CD4-positive, alpha-beta memory T cell (primary cell): ENCODE results near the gene OTOS. TPM values are rescaled to one million over a fixed set of nuclear protein-coding genes. Genes with fewer than 3 reads are reported as not detected.

Experiments
- CTCF ChIA-PET: fragments of 350-600 bp; sonication (Branson Sonifier 250); formaldehyde crosslinking; loops from one replicate; lab custom pipeline; 2021; ENCODE audit warnings: inconsistent platforms; ENCODE audit not compliant: partially characterized antibody; lab: Charles Lee
- POLR2A ChIA-PET: fragments of 350-600 bp; sonication (Branson Sonifier 250); formaldehyde crosslinking; loops from one replicate; lab custom pipeline; 2021; ENCODE audit not compliant: partially characterized antibody; lab: Charles Lee
- DNase-seq, 5 donors: peaks; one replicate each; pipeline versions ENCODE4 v3.0.0 to v3.0.0-alpha.2; 2020 to 2022; ENCODE audit warnings: mixed read lengths in 1 of 5
- H3K27ac ChIP-seq: one replicate; pipeline ENCODE4 v1.7.0; 2013; ENCODE audit warnings: low read depth, low read length
- H3K27me3 ChIP-seq: 2 replicates; pipeline ENCODE4 v1.7.0; 2013; ENCODE audit warnings: mild to moderate bottlenecking, low read length, moderate library complexity; ENCODE audit not compliant: insufficient read depth
- H3K36me3 ChIP-seq: 2 replicates; pipeline ENCODE4 v1.7.0; 2013; ENCODE audit warnings: mild to moderate bottlenecking, low read length, moderate library complexity; ENCODE audit not compliant: insufficient read depth
- H3K4me1 ChIP-seq: 2 replicates; pipeline ENCODE4 v1.7.0; 2013; ENCODE audit warnings: mild to moderate bottlenecking, low read length, moderate library complexity; ENCODE audit not compliant: insufficient read depth
- H3K4me3 ChIP-seq, 2 donors: one replicate each; pipeline ENCODE4 v1.7.0; 2013; ENCODE audit warnings: low read length in 2 of 2, mild to moderate bottlenecking in 1 of 2
- H3K9me3 ChIP-seq, 2 donors: one replicate each; pipeline ENCODE4 v1.7.0; 2013; ENCODE audit warnings: low read length in 2 of 2, control low read depth in 1 of 2; ENCODE audit not compliant: control insufficient read depth in 1 of 2
- H3K27ac Mint-ChIP-seq, 7 donors: one replicate each; pipeline ENCODE4 v1.8.0; 2020 to 2021; ENCODE audit warnings: mixed read lengths in 7 of 7, mild to moderate bottlenecking in 6 of 7, inconsistent platforms in 3 of 7, moderate library complexity in 3 of 7
- H3K27me3 Mint-ChIP-seq, 2 donors: one replicate each; pipeline ENCODE4 v1.8.0; 2020 to 2021; ENCODE audit warnings: mixed read lengths in 2 of 2
- H3K36me3 Mint-ChIP-seq, 2 donors: one replicate each; pipeline ENCODE4 v1.8.0; 2020 to 2021; ENCODE audit warnings: mixed read lengths in 2 of 2, inconsistent platforms in 1 of 2, mild to moderate bottlenecking in 1 of 2
- H3K4me1 Mint-ChIP-seq, 4 donors: one replicate each; pipeline ENCODE4 v1.8.0; 2020 to 2021; ENCODE audit warnings: mixed read lengths in 4 of 4, mild to moderate bottlenecking in 1 of 4
- H3K4me3 Mint-ChIP-seq, 8 donors: one replicate each; pipeline ENCODE4 v1.8.0; 2020 to 2021; ENCODE audit warnings: mixed read lengths in 8 of 8, mild to moderate bottlenecking in 7 of 8, moderate library complexity in 6 of 8, inconsistent platforms in 3 of 8
- H3K9me3 Mint-ChIP-seq, 8 donors: one replicate each; pipeline ENCODE4 v1.8.0; 2020 to 2021; ENCODE audit warnings: mixed read lengths in 8 of 8, mild to moderate bottlenecking in 5 of 8, inconsistent platforms in 3 of 8, moderate library complexity in 1 of 8
- intact Hi-C: fragments of 100-400 bp; cut with micrococcal nuclease; formaldehyde crosslinking; loops from one replicate; pipeline ENCODE4 v1.15.1; 2023
- polyA plus RNA-seq, 2 donors: library from polyadenylated mRNA; unstranded; fragments of 300-500 nt; fragmentation: Illumina TruSeq; gene quantifications; one replicate each; pipeline ENCODE4 v1.2.3, GENCODE V29; 2021
- total RNA-seq, 2 experiments: library from RNA; stranded (reverse); gene quantifications; one replicate each; pipeline ENCODE4 v1.2.3, GENCODE V29; 2021

The OTOS gene
- total and polyA plus RNA-seq, 4 experiments from 2014 or later = not detected

DNA sequence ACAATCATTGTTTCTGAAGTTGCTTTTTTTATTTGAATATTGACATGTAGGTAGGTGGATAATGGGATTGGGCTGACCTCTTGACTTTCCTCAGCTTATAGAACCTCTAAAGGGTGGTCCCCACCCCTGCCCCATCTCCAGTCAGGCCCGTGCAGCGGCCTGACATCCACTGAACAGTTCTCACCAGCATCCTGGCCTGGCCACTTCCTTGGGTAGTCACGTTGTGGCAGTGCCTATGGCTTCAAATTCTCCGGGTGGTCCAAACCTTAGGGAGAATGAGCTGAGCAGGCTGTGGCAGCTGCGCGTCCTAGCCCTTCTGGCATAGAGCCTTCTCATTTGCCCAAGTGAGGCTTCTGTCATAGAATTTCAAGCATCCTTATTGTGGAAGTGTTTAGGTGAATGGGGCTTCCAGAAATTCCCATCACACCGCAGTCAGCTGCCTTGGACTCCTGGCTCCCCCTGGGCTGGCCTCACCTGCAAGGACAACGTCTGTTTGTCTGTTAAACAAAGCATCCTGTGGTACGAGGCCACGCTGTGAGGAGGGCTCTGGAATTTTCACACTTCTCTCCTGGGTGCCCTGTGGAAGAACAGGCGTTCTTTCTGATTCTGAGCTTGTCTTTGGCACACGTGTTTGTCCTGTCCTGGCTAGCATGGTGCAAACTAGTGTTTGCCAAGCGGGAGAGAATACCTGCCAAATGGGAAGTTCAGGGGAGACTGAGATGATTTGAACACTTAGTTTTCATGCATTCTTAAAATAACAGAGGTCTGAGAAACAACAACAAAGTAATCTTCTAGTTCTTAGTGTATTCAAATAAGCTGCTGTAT, 31.8 kb upstream of the OTOS start:
- POLR2A ChIA-PET = no interaction called here
- no peaks in the 10 kb centered on the region for H3K9me3 ChIP-seq
- Mint-ChIP-seq H3K36me3 (no peaks in the 10 kb centered on the region), H3K27me3 (peaks cover 17 to 18% of the 10 kb centered on the region in 2 donors), H3K4me3 (no peak overlapping the region), H3K9me3 (peaks cover 0 to 2% (median 0%) of the 10 kb centered on the region in 8 donors), H3K27ac (no peak overlapping the region), H3K4me1 (no peaks in the 10 kb centered on the region)
- CTCF ChIA-PET = no interaction called here
- H3K27me3 ChIP-seq = no peaks in the 10 kb centered on the region
- no peak overlapping the region for H3K27ac ChIP-seq
- intact Hi-C loops = no loop called here
- H3K4me3 ChIP-seq = no peak overlapping the region
- DNase-seq = no peak
- H3K4me1 ChIP-seq = no peaks in the 10 kb centered on the region
- no peaks in the 10 kb centered on the region for H3K36me3 ChIP-seq

DNA sequence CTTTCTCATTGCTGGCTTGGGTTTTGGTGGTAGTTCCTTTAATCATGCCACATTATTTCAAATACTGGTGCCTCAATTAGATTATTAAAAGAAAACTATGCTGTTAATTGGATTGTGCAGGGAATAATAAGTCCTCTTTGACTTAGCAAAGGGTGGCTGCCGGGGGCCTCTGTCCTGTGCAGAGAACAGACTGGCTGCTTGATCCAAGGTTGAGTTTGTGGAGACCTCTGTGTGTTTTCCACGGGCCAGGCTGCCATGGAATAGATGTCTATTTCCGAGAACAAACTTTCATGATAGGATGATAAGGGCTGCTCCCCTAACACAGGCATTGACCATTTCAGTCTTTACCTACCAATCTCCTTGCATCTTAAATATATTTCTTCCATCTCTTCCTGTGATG, 30.4 kb upstream of the OTOS start:
- intact Hi-C loops = no loop called here
- H3K9me3 Mint-ChIP-seq = peaks cover 0 to 2% (median 0%) of the 10 kb centered on the region in 8 donors
- no peak overlapping the region for H3K4me3 ChIP-seq
- no peak overlapping the region for H3K27ac ChIP-seq
- ChIA-PET POLR2A (no interaction called here), CTCF (no interaction called here)
- H3K9me3 ChIP-seq = no peaks in the 10 kb centered on the region
- no peaks in the 10 kb centered on the region for H3K36me3 Mint-ChIP-seq
- no peak for DNase-seq
- no peaks in the 10 kb centered on the region for H3K36me3 ChIP-seq
- H3K4me1 Mint-ChIP-seq = no peaks in the 10 kb centered on the region
- no peaks in the 10 kb centered on the region for H3K4me1 ChIP-seq
- no peaks in the 10 kb centered on the region for H3K27me3 ChIP-seq
- no peak overlapping the region for H3K4me3 Mint-ChIP-seq
- no peak overlapping the region for H3K27ac Mint-ChIP-seq
- peaks cover 9 to 17% of the 10 kb centered on the region in 2 donors for H3K27me3 Mint-ChIP-seq

DNA sequence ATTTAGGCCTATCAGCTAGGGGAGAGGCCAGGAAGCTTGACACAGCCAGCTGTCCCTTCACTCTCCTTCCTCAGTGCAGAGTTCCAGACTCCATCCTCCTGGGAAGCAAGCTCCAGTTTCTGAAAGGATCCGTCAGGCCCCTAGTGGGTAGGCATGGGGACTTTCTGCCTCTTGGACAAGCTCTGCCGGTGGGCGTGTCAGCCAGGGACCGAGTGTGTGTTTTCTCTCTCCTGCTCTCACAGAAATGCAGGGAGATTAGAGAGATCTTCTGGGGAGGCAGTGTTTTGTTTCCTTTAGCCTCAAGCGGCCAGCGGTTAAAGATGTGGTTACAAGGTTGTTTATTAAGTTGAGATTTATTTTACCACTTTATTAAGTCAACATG, 29.9 kb upstream of the OTOS start:
- DNase-seq = no peak
- Mint-ChIP-seq H3K27me3 (peaks cover 8 to 17% of the 10 kb centered on the region in 2 donors), H3K9me3 (peaks cover 0 to 2% (median 0%) of the 10 kb centered on the region in 8 donors), H3K36me3 (no peaks in the 10 kb centered on the region), H3K4me3 (no peak overlapping the region), H3K27ac (no peak overlapping the region), H3K4me1 (no peaks in the 10 kb centered on the region)
- H3K36me3 ChIP-seq = no peaks in the 10 kb centered on the region
- H3K27ac ChIP-seq = no peak overlapping the region
- intact Hi-C loops = no loop called here
- no peaks in the 10 kb centered on the region for H3K27me3 ChIP-seq
- ChIA-PET CTCF (no interaction called here), POLR2A (no interaction called here)
- no peaks in the 10 kb centered on the region for H3K9me3 ChIP-seq
- no peak overlapping the region for H3K4me3 ChIP-seq
- H3K4me1 ChIP-seq = no peaks in the 10 kb centered on the region

DNA sequence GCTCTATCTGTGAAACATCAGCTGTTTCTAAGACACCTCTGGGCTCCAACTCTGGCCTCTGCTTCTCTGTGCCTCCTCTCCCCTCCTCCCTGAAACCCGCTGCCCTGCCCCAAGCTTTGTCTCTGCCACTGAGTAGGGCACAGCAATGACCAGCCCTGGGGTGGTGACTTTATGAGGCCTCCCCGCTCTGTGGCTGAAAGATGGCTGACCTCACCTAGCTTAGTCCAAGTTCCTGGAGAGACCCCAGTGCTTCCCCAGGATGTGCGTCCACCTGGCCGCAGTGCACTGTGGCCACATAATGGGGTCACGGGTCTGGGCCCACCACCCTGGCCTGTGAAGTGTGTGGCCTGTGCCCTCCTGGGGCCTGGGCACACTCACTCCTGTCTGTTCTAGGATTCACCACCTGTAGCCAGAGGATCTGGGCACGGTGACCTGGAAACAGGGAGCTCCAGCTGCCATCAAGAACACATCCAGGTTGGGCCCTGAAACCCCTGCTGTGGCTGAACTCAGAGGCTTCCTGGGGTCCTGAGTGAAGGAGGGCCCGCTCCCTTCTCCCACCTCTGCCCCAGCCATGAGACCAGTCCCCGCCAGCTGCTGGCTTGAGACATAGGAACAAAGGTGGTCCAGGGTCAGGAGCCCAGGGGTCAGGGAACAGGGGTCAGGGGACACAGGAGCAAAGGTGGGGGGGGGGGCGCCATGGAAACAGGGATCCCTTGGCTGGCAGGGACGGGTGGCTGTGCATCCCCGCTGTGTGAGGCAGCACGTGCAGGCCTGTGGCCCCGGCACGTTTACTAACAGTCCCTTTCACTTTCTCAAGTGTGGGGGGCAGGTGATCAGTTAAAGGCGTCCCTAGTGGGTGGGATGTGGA, 29.3 kb upstream of the OTOS start:
- CTCF ChIA-PET = no interaction called here

DNA sequence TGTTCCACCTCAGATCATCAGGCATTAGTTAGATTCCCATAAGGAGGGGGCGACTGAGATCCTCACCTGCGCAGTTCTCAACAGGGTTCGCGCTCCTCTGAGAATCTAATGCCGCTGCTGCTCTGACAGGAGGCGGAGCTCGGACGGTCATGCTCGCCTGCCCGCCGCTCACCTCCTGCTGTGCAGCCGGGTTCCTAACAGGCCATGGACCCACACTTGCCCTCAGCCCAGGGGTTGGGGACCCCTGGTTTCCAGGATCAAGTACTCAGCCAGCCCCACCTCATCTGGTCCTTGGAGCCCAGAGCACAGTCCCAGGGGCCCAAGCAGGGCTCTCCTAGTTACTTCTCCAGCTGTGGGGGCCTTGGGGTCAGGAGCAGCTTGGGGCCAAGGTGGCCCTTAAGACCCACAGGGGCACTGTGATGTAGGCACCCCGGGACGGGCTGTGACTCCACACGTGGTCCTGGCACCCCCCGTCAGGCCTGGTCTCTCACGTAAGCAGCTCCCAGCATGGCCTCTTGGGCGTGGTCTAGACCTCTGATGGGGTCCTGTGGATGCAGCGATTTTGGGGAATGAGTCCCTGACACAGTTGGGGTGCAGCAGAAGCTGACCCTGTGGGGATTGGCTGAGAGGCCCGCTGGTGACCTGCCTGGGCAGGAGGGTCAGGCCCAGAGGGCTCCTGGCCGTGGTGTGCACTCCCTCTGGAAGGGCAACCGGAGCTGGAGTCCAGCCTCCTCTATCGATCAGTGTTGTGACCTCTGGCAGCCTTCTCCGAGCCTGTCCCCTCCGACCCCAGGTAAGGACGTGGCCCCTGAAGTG, 28.3 kb upstream of the OTOS start:
- Mint-ChIP-seq H3K4me1 (no peaks in the 10 kb centered on the region), H3K27me3 (peaks cover 9 to 11% of the 10 kb centered on the region in 2 donors), H3K9me3 (peaks cover 0 to 2% (median 0%) of the 10 kb centered on the region in 8 donors), H3K4me3 (no peak overlapping the region), H3K36me3 (no peaks in the 10 kb centered on the region), H3K27ac (no peak overlapping the region)
- DNase-seq = no peak
- Histone ChIP-seq H3K36me3 (no peaks in the 10 kb centered on the region), H3K4me1 (no peaks in the 10 kb centered on the region), H3K27ac (no peak overlapping the region), H3K27me3 (no peaks in the 10 kb centered on the region), H3K9me3 (no peaks in the 10 kb centered on the region), H3K4me3 (no peak overlapping the region)
- intact Hi-C loops = no loop called here
- CTCF ChIA-PET = no interaction called here
- POLR2A ChIA-PET = no interaction called here

More for the DNA sequence above, 29.3 kb upstream of the OTOS start:
- H3K27ac ChIP-seq = no peak overlapping the region
- no peak overlapping the region for H3K4me3 Mint-ChIP-seq
- no peaks in the 10 kb centered on the region for H3K36me3 Mint-ChIP-seq
- POLR2A ChIA-PET = no interaction called here
- H3K4me3 ChIP-seq = no peak overlapping the region
- H3K9me3 ChIP-seq = no peaks in the 10 kb centered on the region
- H3K9me3 Mint-ChIP-seq = peaks cover 0 to 2% (median 0%) of the 10 kb centered on the region in 8 donors
- no peaks in the 10 kb centered on the region for H3K27me3 ChIP-seq
- no peak for DNase-seq
- peaks cover 9 to 16% of the 10 kb centered on the region in 2 donors for H3K27me3 Mint-ChIP-seq
- no peaks in the 10 kb centered on the region for H3K36me3 ChIP-seq
- H3K4me1 Mint-ChIP-seq = no peaks in the 10 kb centered on the region
- intact Hi-C loops = no loop called here
- H3K4me1 ChIP-seq = no peaks in the 10 kb centered on the region
- no peak overlapping the region for H3K27ac Mint-ChIP-seq

DNA sequence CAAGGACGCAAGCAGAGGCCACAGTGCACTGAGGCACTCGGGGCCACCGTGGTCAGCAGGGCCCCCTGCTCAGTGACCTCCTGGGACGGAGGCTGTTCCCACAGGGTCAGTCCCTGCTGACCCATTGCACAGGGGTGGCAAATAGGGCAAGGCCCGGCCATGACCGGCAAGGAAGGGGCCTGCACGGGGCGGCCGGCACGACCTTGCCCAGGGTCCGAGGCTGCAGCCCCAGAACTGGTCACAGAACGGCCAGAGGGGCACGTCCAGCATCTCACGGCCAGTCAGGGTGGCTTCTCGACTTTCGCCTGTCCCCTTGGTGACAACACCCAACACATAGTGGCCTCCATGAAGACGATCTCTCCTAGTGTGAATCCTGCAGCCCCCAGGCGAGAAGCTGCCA, 27.6 kb upstream of the OTOS start:
- no peaks in the 10 kb centered on the region for H3K4me1 ChIP-seq
- H3K4me3 ChIP-seq = no peak overlapping the region
- CTCF ChIA-PET = no interaction called here
- no peak overlapping the region for H3K27ac ChIP-seq
- H3K4me3 Mint-ChIP-seq = no peak overlapping the region
- H3K4me1 Mint-ChIP-seq = no peaks in the 10 kb centered on the region
- H3K27me3 ChIP-seq = no peaks in the 10 kb centered on the region
- intact Hi-C loops = no loop called here
- no peaks in the 10 kb centered on the region for H3K9me3 ChIP-seq
- POLR2A ChIA-PET = no interaction called here
- peaks cover 0 to 2% (median 0%) of the 10 kb centered on the region in 8 donors for H3K9me3 Mint-ChIP-seq
- no peak for DNase-seq
- no peaks in the 10 kb centered on the region for H3K36me3 ChIP-seq
- peak overlapping the region in 1 of 7 donors; percentile 50 for H3K27ac Mint-ChIP-seq
- H3K36me3 Mint-ChIP-seq = no peaks in the 10 kb centered on the region
- peaks cover 9 to 11% of the 10 kb centered on the region in 2 donors for H3K27me3 Mint-ChIP-seq

DNA sequence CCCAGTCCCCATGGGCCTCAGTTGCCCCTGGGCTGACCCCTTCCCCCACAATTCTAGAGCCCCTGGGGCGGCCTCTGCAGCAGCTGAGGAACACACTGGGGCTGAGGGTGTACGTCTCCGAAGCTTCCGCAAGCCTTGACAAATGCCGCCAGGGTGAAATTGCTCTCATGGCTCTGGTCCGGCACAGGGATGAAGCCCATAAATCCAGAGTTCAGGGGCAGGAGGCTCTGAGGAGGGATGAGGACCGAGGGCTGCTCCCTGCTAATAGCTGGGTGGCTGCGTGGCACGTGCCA, 27.1 kb upstream of the OTOS start:
- Mint-ChIP-seq H3K27ac (no peak overlapping the region), H3K4me1 (no peaks in the 10 kb centered on the region), H3K36me3 (no peaks in the 10 kb centered on the region), H3K27me3 (peaks cover 8 to 11% of the 10 kb centered on the region in 2 donors), H3K4me3 (no peak overlapping the region), H3K9me3 (peaks cover 0 to 2% (median 0%) of the 10 kb centered on the region in 8 donors)
- POLR2A ChIA-PET = no interaction called here
- DNase-seq = no peak
- Histone ChIP-seq H3K27me3 (no peaks in the 10 kb centered on the region), H3K4me3 (no peak overlapping the region), H3K4me1 (no peaks in the 10 kb centered on the region), H3K9me3 (no peaks in the 10 kb centered on the region), H3K36me3 (no peaks in the 10 kb centered on the region), H3K27ac (no peak overlapping the region)
- intact Hi-C loops = no loop called here
- CTCF ChIA-PET = no interaction called here
